GM21737 (cell line): Measurements from ENCODE around the gene RNF168.
"Not testable (repeated sequence)": the region's sequence is repeated elsewhere in the genome, so short reads cannot be mapped to it uniquely, and the experiment has no call there.

ENCODE experiments used
- ATAC-seq: cut with Tn5 transposase; IDR thresholded peaks from one replicate; pipeline ENCODE4 v1.9.1; 2021; ENCODE audit warnings: mild to moderate bottlenecking, moderate library complexity; ENCODE audit not compliant: unreplicated experiment

Gene RNF168

DNA sequence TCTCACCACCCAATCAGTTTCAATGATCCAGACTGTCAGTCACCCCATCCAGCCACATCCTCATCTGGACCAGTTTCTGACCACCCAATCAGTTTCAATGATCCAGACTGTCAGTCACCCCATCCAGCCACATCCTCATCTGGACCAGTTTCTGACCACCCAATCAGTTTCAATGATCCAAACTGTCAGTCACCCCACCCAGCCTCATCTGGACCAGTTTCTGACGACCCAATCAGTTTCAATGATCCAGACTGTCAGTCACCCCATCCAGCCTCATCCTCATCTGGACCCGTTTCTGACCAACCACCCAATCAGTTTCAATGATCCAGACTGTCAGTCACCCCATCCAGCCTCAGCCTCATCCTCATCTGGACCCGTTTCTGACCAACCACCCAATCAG lies 33.4 kb downstream of the RNF168 start:
- not testable (repeated sequence) for ATAC-seq

DNA sequence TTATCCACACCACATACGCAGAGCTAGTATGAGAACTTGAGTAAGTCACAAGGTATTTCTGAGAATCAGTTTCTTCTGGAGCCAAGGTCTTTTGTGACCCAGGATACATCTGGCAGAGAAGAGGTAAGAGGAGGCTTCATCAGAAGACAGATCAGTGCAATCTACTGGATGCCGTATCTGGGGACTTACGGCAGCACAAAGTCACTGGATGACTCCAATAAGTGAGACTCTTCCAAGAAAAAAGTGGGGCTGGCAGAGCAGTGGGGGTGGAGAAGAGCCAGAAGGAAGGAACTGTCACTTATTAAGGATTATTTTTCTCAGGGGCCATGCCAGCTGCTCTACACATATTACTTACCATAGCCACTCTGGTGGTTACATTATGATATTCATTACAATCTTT lies 39.8 kb downstream of the RNF168 start:
- ATAC-seq: no peak

GRCh38 chr3:196463478-196463756 lies 40.2 kb downstream of the RNF168 start:
- ATAC-seq: no peak

GRCh38 chr3:196462680-196463477 lies 40.7 kb downstream of the RNF168 start:
- ATAC-seq: not testable (repeated sequence)

GRCh38 chr3:196458063-196458462 lies 45.5 kb downstream of the RNF168 start:
- no peak for ATAC-seq

DNA sequence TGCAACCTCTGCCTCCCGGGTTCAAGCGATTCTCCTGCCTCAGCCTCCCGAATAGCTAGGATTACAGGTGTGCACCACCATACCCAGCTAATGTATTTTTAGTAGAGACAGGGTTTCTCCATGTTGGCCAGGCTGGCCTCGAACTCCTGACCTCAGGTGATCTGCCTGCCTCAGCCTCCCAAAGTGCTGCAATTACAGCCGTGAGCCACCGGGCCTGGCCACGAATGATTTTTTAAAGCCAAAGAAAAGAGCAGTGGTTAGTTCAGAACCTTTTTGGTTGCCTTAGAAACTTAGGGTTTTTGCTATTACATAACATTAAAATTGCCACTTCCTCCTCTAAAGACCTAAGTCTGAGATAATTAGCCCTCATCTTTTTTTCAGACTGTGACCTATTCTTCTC lies 46.1 kb downstream of the RNF168 start:
- ATAC-seq: not testable (repeated sequence)

GRCh38 chr3:196454935-196455334 lies 48.6 kb downstream of the RNF168 start:
- no peak for ATAC-seq

DNA sequence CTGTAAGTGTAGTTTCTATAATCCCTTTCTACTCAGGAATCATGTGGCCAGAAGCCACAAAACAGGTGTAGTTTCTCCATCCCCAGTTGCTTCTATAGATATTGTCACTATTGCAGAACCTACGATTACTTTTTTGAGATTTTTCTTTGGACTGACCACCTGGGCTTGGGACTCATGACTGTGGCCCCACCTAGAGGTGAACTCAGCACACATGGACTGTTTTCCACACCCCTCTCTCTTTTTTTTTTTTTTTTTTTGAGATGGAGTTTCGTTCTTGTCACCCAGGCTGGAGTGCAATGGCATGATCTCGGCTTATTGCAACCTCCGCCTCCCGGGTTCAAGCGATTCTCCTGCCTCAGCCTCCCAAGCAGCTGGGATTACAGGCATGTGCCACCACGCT lies 58.2 kb downstream of the RNF168 start:
- ATAC-seq: not testable (repeated sequence)

- ATAC-seq: no peak
These were observed 59.1 kb downstream of the RNF168 start for GRCh38 chr3:196444500-196444894.

- no peak for ATAC-seq
These were observed 62.9 kb downstream of the RNF168 start for GRCh38 chr3:196440696-196441095.

GRCh38 chr3:196440041-196440537 lies 63.5 kb downstream of the RNF168 start:
- ATAC-seq: no peak

DNA sequence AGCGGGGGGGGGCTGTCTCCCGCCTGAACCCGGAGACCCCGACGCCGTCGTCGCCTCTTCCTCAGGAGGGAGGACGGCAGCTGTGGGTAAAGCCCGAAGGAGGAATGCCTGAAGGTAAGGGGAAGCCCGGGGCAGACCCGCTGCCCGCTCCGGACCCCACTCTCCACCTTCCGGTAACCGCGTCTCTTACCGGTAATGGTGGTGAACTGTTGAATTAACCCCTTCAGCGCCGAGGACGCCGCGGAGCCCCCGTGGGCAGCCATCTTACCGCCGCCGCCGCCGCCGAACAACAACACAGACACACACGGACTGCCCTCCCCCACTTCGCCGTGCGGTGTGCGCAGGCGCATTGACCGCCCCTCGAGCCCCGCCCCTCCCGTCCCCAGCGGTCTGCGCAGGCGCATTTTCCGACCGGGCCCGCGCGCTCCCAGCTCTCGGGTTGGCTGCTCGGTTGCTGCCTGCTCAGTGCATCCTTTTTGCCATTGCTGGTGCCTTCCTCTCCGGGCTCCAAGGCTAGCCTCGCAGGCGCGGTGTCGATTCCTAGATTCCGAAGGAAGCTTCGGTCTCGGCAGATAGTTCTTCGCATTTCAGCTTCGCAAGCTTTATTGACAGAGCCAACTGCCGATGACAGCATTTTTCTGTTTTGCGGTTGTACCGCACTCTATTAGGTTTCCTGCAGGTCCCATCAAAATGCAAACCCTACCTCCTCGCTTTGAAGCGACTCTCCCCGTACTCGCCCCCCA lies 71.3 kb downstream of the RNF168 start, which contains the start of gene UBXN7:
UBXN7 (minus strand) TSS at position 291 of the 743 bp plus-strand sequence; CDS start at position 263, 28 bp downstream.
- peak; percentile 80 for ATAC-seq

- ATAC-seq: peak; percentile 27
These were observed 72.1 kb downstream of the RNF168 start for GRCh38 chr3:196431181-196432136.

DNA sequence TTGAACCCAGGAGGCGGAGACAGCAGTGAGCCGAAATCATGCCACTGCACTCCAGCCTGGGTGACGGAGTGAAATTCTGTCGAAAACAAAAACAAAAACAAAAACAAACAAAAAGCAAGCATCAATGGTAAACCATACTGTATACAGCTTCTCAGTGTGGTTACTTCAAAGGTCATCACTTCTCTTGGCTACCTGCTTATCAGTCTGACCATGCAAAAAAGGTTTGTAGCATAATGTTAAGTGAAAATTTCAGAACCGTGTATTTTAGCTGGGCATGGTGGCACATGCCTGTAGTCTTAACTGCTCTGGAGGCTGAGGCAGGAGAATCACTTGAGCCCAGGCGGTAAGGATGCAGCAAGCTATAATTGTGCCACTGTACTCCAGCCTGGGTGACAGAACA lies 75.5 kb downstream of the RNF168 start:
- no peak for ATAC-seq

GRCh38 chr3:196424421-196424820 lies 79.1 kb downstream of the RNF168 start:
- ATAC-seq: not testable (repeated sequence)

DNA sequence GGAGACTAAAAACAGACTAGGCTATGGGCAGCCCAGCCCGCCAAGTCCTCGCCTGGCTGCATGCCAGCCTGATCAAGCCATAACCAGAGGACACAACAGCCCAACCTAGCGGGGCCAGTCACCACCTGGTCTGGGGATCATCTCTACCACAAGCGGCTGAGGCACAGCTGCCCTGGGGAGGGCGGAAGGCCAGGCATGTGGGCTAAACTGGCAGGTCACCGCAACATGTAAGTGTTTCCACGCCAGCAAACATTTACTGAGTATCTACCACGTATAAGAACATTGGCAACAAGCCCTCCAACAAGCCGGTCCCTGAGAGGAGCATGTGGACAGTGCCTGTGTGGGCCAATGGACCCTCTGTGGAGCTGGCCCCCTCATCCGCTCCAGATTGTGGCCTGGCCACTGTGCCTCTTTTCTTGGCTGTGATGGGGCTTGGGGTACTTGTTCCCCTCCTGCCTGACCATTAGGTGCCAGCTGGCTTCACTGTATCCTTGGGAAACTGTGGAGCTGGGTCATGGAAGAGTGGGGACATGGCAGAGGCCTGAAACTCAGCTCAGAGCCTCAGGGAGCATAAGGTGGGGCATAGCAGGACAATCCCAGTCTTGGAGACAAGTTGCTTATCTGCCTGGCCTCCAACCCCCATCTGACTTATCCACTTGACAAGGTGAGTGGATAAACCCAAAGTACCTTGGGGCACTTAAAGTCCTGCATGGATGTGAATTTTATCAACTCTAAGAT lies 80.4 kb downstream of the RNF168 start:
- ATAC-seq: no peak

GRCh38 chr3:196421668-196422067 lies 81.9 kb downstream of the RNF168 start:
- not testable (repeated sequence) for ATAC-seq

GRCh38 chr3:196419386-196419785 lies 84.2 kb downstream of the RNF168 start:
- ATAC-seq: no peak
